PFSK-1 (cell line): ENCODE results near the gene RPL10.

Source experiments
- FOXP2 ChIP-seq: optimal IDR thresholded peaks from 2 replicates; pipeline ENCODE3; 2011; ENCODE audit warnings: borderline replicate concordance, control low read depth, inconsistent platforms; ENCODE audit not compliant: insufficient read depth; ENCODE audit errors: extremely low read length, extremely low read depth
- POLR2AphosphoS5 ChIP-seq: IDR thresholded peaks from 2 replicates; pipeline ENCODE4 v1.6.1; 2012; ENCODE audit warnings: low read depth, mild to moderate bottlenecking, control low read depth, low read length, moderate library complexity
- REST ChIP-seq, 2 experiments: IDR thresholded peaks; 2 replicates each; pipeline versions ENCODE4 v1.6.1 to v1.8.0; 2011 to 2012; ENCODE audit warnings: low read depth in 2 of 2, low read length in 2 of 2, control low read depth in 1 of 2, inconsistent platforms in 1 of 2, mild to moderate bottlenecking in 1 of 2, moderate library complexity in 1 of 2; ENCODE audit not compliant: insufficient read depth in 1 of 2
- SIN3A ChIP-seq: IDR thresholded peaks from 2 replicates; pipeline ENCODE4 v1.6.1; 2012; ENCODE audit warnings: mild to moderate bottlenecking, low read length, moderate library complexity, borderline replicate concordance; ENCODE audit not compliant: insufficient read depth
- TAF1 ChIP-seq: IDR thresholded peaks from 2 replicates; pipeline ENCODE4 v1.6.1; 2012; ENCODE audit warnings: low read length, control low read depth, borderline replicate concordance; ENCODE audit not compliant: insufficient read depth

GRCh38 chrX:154366666-154367055 lies 31.5 kb upstream of the RPL10 start:
- no peak for TF ChIP-seq TAF1
- no peak for TF ChIP-seq REST (IDR thresholded peaks at IDR 0.05; ENCODE audit: insufficient read depth in 1 of 2, low read depth in 2 of 2, low read length in 2 of 2)
- TF ChIP-seq POLR2AphosphoS5, result no peak
- TF ChIP-seq SIN3A, result no peak
- TF ChIP-seq FOXP2, result no peak
